C4-2B (cell line): ENCODE results near the gene OCA2.

Experiments used
- CTCF ChIP-seq: fragments of 450-650 bp; conservative IDR thresholded peaks from 2 replicates; pipeline ENCODE4 v1.5.1; 2017; ENCODE audit warnings: mild to moderate bottlenecking
- ZFX ChIP-seq: fragments of 450-650 bp; IDR thresholded peaks from 2 replicates; pipeline ENCODE4 v1.6.1; 2017

GRCh38 chr15:28118531-28118930 is 19.4 kb upstream of the OCA2 start:
- TF ChIP-seq CTCF (no peak), ZFX (no peak)
